KOPT-K1 (cell line): ENCODE data around the gene CNTNAP2.

Experiments
- H3K27ac ChIP-seq: fragments of 200-600 bp; sonication (generic); 2 replicates; pipeline ENCODE4 v1.5.1; 2016; ENCODE audit warnings: antibody characterized with exemption, mild to moderate bottlenecking, low read depth, low read length; ENCODE audit not compliant: poor library complexity, severe bottlenecking
- H3K36me3 ChIP-seq: fragments of 200-600 bp; sonication (generic); 2 replicates; pipeline ENCODE4 v1.5.1; 2017; ENCODE audit warnings: antibody characterized with exemption, mild to moderate bottlenecking, low read length, moderate library complexity; ENCODE audit not compliant: insufficient read depth
- H3K9me3 ChIP-seq: fragments of 200-600 bp; sonication (generic); 2 replicates; pipeline ENCODE4 v1.5.1; 2017; ENCODE audit warnings: antibody characterized with exemption, low read length, mild to moderate bottlenecking; ENCODE audit not compliant: insufficient read depth, poor library complexity, severe bottlenecking

Gene CNTNAP2

GRCh38 chr7:148337246-148337965 is 2220.8 kb downstream of the CNTNAP2 start:
- Histone ChIP-seq H3K9me3 (no peaks in the 10 kb centered on the region), H3K36me3 (no peaks in the 10 kb centered on the region), H3K27ac (no peak overlapping the region)

- Histone ChIP-seq H3K36me3 (no peaks in the 10 kb centered on the region), H3K9me3 (no peaks in the 10 kb centered on the region), H3K27ac (no peak overlapping the region)
These were observed 2221.6 kb downstream of the CNTNAP2 start for GRCh38 chr7:148337995-148338747.

- Histone ChIP-seq H3K27ac (no peak overlapping the region), H3K9me3 (no peaks in the 10 kb centered on the region), H3K36me3 (no peaks in the 10 kb centered on the region)
These were observed 2224.1 kb downstream of the CNTNAP2 start for GRCh38 chr7:148340438-148341280.

- H3K36me3 ChIP-seq = no peaks in the 10 kb centered on the region
- H3K9me3 ChIP-seq = no peaks in the 10 kb centered on the region
- H3K27ac ChIP-seq = no peak overlapping the region
These were observed 2227.8 kb downstream of the CNTNAP2 start for GRCh38 chr7:148344406-148344805.

GRCh38 chr7:148347981-148348380 is 2231.4 kb downstream of the CNTNAP2 start:
- Histone ChIP-seq H3K27ac (no peak overlapping the region), H3K9me3 (no peaks in the 10 kb centered on the region), H3K36me3 (no peaks in the 10 kb centered on the region)

- H3K27ac ChIP-seq = no peak overlapping the region
- H3K9me3 ChIP-seq = no peaks in the 10 kb centered on the region
- no peaks in the 10 kb centered on the region for H3K36me3 ChIP-seq
These were observed 2231.9 kb downstream of the CNTNAP2 start for GRCh38 chr7:148348466-148348865.

- Histone ChIP-seq H3K9me3 (no peaks in the 10 kb centered on the region), H3K27ac (no peak overlapping the region), H3K36me3 (no peaks in the 10 kb centered on the region)
These were observed 2239.7 kb downstream of the CNTNAP2 start for GRCh38 chr7:148356303-148356702.

- Histone ChIP-seq H3K36me3 (no peaks in the 10 kb centered on the region), H3K9me3 (no peaks in the 10 kb centered on the region), H3K27ac (no peak overlapping the region)
These were observed 2245.9 kb downstream of the CNTNAP2 start for GRCh38 chr7:148362541-148362940.

GRCh38 chr7:148367731-148368475 is 2251.3 kb downstream of the CNTNAP2 start:
- no peak overlapping the region for H3K27ac ChIP-seq
- H3K36me3 ChIP-seq = no peaks in the 10 kb centered on the region
- no peaks in the 10 kb centered on the region for H3K9me3 ChIP-seq

GRCh38 chr7:148368562-148368961 is 2252.0 kb downstream of the CNTNAP2 start:
- H3K36me3 ChIP-seq = no peaks in the 10 kb centered on the region
- H3K9me3 ChIP-seq = no peaks in the 10 kb centered on the region
- H3K27ac ChIP-seq = no peak overlapping the region

- H3K36me3 ChIP-seq = no peaks in the 10 kb centered on the region
- H3K27ac ChIP-seq = no peak overlapping the region
- no peaks in the 10 kb centered on the region for H3K9me3 ChIP-seq
These were observed 2254.8 kb downstream of the CNTNAP2 start for GRCh38 chr7:148371280-148371937.

GRCh38 chr7:148374396-148375259 is 2258.0 kb downstream of the CNTNAP2 start:
- Histone ChIP-seq H3K27ac (no peak overlapping the region), H3K36me3 (no peaks in the 10 kb centered on the region), H3K9me3 (no peaks in the 10 kb centered on the region)

- Histone ChIP-seq H3K27ac (no peak overlapping the region), H3K9me3 (peaks cover 14% of the 10 kb centered on the region), H3K36me3 (no peaks in the 10 kb centered on the region)
These were observed 2263.1 kb downstream of the CNTNAP2 start for GRCh38 chr7:148379677-148380076.
